Measurements from ENCODE around the gene GCLC. TPM values are rescaled to one million over a fixed set of nuclear protein-coding genes. Genes with fewer than 3 reads are reported as not detected.
"Not testable (repeated sequence)": the region's sequence is repeated elsewhere in the genome, so short reads cannot be mapped to it uniquely, and the experiment has no call there.

GCLC gene
- total and polyA plus RNA-seq, 9 donors: 9.0 to 50.4 (median 29.4) TPM

- Histone ChIP-seq H3K27ac (no peak overlapping the region), H3K4me3 (no peak overlapping the region), H3K36me3 (no peaks in the 10 kb centered on the region), H3K4me1 (ENCODE audit: insufficient read depth) (peaks cover 3% of the 10 kb centered on the region), H3K9me3 (no peaks in the 10 kb centered on the region), H3K27me3 (no peaks in the 10 kb centered on the region)
- intact Hi-C loops (cut with DNase I): no loop called here
- DNase-seq: no peak
- WGBS, 3 donors: 93 to 95% (median 94%) methylated on average over 5 of the region's 5 CpGs
- TF ChIP-seq POLR2A (IDR thresholded peaks at IDR 0.05) (no peak), EP300 (IDR thresholded peaks at IDR 0.05) (no peak)
- TF ChIP-seq, protein P1, sequence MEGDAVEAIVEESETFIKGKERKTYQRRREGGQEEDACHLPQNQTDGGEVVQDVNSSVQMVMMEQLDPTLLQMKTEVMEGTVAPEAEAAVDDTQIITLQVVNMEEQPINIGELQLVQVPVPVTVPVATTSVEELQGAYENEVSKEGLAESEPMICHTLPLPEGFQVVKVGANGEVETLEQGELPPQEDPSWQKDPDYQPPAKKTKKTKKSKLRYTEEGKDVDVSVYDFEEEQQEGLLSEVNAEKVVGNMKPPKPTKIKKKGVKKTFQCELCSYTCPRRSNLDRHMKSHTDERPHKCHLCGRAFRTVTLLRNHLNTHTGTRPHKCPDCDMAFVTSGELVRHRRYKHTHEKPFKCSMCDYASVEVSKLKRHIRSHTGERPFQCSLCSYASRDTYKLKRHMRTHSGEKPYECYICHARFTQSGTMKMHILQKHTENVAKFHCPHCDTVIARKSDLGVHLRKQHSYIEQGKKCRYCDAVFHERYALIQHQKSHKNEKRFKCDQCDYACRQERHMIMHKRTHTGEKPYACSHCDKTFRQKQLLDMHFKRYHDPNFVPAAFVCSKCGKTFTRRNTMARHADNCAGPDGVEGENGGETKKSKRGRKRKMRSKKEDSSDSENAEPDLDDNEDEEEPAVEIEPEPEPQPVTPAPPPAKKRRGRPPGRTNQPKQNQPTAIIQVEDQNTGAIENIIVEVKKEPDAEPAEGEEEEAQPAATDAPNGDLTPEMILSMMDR (IDR thresholded peaks at IDR 0.05): no peak
These were observed 34.4 kb upstream of the GCLC start for GRCh38 chr6:53579338-53579737.

DNA sequence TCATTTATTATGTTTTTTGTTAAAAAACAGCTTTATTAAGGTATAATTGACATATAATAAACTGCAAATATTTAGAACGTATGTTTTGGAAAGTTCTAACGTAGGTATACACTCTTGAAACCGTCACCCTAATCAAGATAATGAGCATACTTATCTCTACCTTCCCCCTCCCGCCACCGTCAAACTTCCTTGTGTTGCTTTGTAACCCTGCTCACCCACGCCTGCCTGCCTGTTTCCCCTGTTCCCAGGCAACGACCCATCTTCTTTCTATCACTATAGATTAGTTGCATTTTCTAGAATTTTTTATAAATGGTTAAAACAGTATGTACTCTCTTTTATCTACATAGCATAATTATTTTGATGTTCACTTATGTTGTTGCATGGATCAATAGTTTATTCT, 33.5 kb upstream of the GCLC start:
- TF ChIP-seq, protein P1 (IDR thresholded peaks at IDR 0.05): no peak
- TF ChIP-seq POLR2A (IDR thresholded peaks at IDR 0.05): no peak
- no peak for TF ChIP-seq EP300 (IDR thresholded peaks at IDR 0.05)
- 75 to 82% (median 82%) methylated on average over 7 of the region's 7 CpGs for WGBS, 3 donors
- H3K36me3 ChIP-seq: no peaks in the 10 kb centered on the region
- H3K27me3 ChIP-seq: no peaks in the 10 kb centered on the region
- no peaks in the 10 kb centered on the region for H3K9me3 ChIP-seq
- intact Hi-C loops (cut with DNase I): no loop called here
- no peak overlapping the region for H3K27ac ChIP-seq
- DNase-seq: no peak
- no peak overlapping the region for H3K4me3 ChIP-seq
- H3K4me1 ChIP-seq (ENCODE audit: insufficient read depth): peaks cover 3% of the 10 kb centered on the region

DNA sequence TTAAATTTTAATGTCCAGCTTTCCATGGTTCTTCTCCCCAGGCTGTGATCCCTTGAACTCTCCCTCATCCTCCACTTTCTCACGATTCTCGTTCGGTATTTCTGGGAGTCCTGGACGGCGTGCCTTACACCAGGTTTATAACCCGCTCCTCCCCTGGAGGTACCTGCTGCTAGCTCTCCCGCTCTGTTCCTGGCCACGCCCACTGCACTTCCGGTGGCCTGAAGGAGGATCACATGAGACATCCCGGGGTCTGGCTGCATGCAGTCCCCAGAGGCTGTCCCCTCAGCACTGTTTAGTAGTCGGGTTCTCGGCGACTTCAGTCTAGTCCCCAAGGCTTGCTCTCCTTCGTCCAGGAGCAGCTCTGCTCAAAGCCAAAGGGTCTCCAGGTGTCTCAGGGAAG, 28.4 kb upstream of the GCLC start:
- Histone ChIP-seq H3K4me3 (no peak overlapping the region), H3K9me3 (no peaks in the 10 kb centered on the region), H3K4me1 (ENCODE audit: insufficient read depth) (no peaks in the 10 kb centered on the region), H3K27ac (no peak overlapping the region), H3K36me3 (no peaks in the 10 kb centered on the region), H3K27me3 (no peaks in the 10 kb centered on the region)
- 75 to 79% (median 76%) methylated on average over 14 of the region's 14 CpGs for WGBS, 3 donors
- no peak for TF ChIP-seq POLR2A (IDR thresholded peaks at IDR 0.05)
- TF ChIP-seq, protein P1 (IDR thresholded peaks at IDR 0.05): no peak
- no peak for TF ChIP-seq EP300 (IDR thresholded peaks at IDR 0.05)
- intact Hi-C loops (cut with DNase I): no loop called here
- no peak for DNase-seq

- H3K27me3 ChIP-seq; H3K4me1 ChIP-seq (ENCODE audit: insufficient read depth); intact Hi-C loops (cut with DNase I); H3K4me3 ChIP-seq; H3K9me3 ChIP-seq; H3K36me3 ChIP-seq; H3K27ac ChIP-seq; DNase-seq: not testable (repeated sequence)
- WGBS, 3 donors: 89 to 94% (median 93%) methylated on average over 3 of the region's 3 CpGs
These were observed 27.5 kb upstream of the GCLC start for GRCh38 chr6:53572379-53572778.

- Histone ChIP-seq H3K4me3 (no peak overlapping the region), H3K4me1 (ENCODE audit: insufficient read depth) (no peaks in the 10 kb centered on the region), H3K9me3 (no peaks in the 10 kb centered on the region), H3K36me3 (no peaks in the 10 kb centered on the region), H3K27ac (no peak overlapping the region), H3K27me3 (no peaks in the 10 kb centered on the region)
- intact Hi-C loops (cut with DNase I): no loop called here
- DNase-seq: no peak
- 63 to 74% (median 70%) methylated on average over 2 of the region's 2 CpGs for WGBS, 3 donors
- no peak for TF ChIP-seq EP300 (IDR thresholded peaks at IDR 0.05)
- TF ChIP-seq POLR2A (IDR thresholded peaks at IDR 0.05): no peak
- TF ChIP-seq, protein P1 (IDR thresholded peaks at IDR 0.05): no peak
These were observed 24.1 kb upstream of the GCLC start for GRCh38 chr6:53568776-53569616.
